ENCODE data around the gene STYK1.

The STYK1 gene

DNA sequence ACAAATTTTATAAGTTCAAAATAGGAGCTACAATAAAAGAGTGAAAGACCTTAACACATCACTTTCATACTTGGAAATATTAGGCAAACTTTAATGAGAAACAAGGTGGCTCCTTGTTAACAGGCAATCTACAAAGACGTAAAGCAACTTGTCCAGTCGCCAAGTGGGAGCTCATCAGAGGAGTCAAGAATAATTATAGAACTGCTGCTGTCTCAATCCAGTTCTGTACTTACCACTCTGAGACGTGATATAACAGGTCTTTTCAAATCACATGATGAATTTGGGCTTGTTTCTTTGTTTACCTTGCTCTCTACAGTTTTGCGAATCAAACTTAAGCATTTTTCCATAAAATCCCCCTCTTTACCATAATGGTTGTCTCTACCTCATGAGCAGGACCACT lies 45.6 kb upstream of the STYK1 start:
- H3K4me3 ChIP-seq (ENCODE audit: low read depth, low read length) = no peak overlapping the region
- DNase-seq (ENCODE audit: low read depth) = no peak
- TF ChIP-seq, protein P1, sequence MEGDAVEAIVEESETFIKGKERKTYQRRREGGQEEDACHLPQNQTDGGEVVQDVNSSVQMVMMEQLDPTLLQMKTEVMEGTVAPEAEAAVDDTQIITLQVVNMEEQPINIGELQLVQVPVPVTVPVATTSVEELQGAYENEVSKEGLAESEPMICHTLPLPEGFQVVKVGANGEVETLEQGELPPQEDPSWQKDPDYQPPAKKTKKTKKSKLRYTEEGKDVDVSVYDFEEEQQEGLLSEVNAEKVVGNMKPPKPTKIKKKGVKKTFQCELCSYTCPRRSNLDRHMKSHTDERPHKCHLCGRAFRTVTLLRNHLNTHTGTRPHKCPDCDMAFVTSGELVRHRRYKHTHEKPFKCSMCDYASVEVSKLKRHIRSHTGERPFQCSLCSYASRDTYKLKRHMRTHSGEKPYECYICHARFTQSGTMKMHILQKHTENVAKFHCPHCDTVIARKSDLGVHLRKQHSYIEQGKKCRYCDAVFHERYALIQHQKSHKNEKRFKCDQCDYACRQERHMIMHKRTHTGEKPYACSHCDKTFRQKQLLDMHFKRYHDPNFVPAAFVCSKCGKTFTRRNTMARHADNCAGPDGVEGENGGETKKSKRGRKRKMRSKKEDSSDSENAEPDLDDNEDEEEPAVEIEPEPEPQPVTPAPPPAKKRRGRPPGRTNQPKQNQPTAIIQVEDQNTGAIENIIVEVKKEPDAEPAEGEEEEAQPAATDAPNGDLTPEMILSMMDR (IDR thresholded peaks at IDR 0.05; ENCODE audit: low read depth, low read length, missing control alignments) = no peak
- in situ Hi-C loops (cut with HindIII; ENCODE audit: low sequenced_read_pairs) = no loop called here

DNA sequence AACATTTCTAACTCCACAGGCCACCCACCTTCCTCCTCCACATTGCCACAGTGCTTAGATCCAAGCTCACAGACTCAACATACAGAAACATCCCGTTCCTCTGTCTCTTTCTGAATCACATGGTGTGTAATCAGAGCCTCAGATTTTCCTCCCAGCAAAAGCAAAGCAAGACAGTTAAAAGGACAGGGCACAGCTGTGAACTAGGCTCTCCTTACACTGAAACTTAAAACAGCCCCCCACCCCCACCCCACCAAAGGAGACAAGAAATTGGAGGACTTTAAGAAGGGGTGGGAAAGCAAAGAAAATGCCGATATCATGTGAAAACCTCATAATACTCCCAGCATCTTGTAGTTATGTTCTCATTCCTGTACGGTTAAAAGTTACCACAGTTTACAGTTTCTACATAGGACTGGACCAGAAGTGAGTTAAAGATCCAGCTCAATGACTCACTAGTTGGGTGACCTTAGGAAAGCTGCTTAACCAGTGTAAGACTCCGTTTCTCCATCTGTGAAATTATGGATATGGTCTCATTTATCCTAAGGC lies 44.5 kb upstream of the STYK1 start:
- DNase-seq (ENCODE audit: low read depth) = peak; percentile 29
- in situ Hi-C loops (cut with HindIII; ENCODE audit: low sequenced_read_pairs) = no loop called here
- peak overlapping the region; percentile 17 for H3K4me3 ChIP-seq (ENCODE audit: low read depth, low read length)
- TF ChIP-seq, protein P1 (IDR thresholded peaks at IDR 0.05; ENCODE audit: low read depth, low read length, missing control alignments) = no peak

DNA sequence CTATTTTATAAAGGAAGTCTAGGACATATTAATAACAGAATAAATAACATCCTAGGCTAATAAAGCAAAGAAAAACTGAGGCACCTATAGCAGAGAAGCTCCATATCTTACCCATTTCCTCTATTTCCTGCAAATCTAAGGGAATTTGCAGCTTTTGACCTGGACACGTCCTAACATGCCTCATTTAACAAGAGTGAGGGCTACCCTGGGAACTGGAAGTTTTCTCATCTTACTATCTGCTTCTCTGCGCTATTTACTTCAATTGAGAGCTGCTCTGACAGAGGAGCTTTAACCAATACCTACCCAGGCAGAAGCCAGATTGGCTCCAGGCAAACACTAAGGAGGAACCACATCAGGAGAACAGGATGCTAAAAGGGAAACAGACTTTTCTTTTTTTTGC lies 43.6 kb upstream of the STYK1 start:
- no peak for DNase-seq (ENCODE audit: low read depth)
- in situ Hi-C loops (cut with HindIII; ENCODE audit: low sequenced_read_pairs) = no loop called here
- H3K4me3 ChIP-seq (ENCODE audit: low read depth, low read length) = peak overlapping the region; percentile 18
- TF ChIP-seq, protein P1 (IDR thresholded peaks at IDR 0.05; ENCODE audit: low read depth, low read length, missing control alignments) = no peak

DNA sequence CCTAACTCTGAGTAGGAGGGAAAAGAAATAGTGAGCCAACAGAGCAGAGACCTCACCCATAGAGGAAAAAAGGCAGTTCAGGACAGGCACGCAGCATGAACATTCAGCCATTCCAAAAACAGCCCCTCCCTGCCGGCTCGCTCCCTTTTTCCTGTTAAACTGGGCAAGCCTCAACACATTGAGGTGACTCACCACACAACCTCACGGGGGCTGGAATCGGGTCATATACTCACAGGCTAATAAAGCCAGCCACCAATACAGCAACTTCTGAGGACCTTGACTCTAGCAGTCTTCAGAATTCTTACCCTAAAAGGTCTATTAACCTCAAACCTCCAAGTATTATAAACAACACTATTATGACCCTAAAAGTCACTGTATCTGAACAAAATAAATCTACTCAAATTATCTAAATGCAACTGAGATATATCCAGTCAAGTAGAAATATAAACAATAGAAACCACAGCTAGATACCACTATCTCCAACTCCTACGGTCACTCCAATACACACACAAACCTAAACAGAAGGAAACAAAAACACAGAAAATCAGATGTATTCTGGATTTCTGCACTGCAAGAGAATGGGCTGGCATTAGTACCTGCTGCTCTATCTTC lies 43.0 kb upstream of the STYK1 start:
- in situ Hi-C loops (cut with HindIII; ENCODE audit: low sequenced_read_pairs) = no loop called here
- TF ChIP-seq, protein P1 (IDR thresholded peaks at IDR 0.05; ENCODE audit: low read depth, low read length, missing control alignments) = no peak
- peak overlapping the region; percentile 18 for H3K4me3 ChIP-seq (ENCODE audit: low read depth, low read length)
- DNase-seq (ENCODE audit: low read depth) = peak; percentile 85

DNA sequence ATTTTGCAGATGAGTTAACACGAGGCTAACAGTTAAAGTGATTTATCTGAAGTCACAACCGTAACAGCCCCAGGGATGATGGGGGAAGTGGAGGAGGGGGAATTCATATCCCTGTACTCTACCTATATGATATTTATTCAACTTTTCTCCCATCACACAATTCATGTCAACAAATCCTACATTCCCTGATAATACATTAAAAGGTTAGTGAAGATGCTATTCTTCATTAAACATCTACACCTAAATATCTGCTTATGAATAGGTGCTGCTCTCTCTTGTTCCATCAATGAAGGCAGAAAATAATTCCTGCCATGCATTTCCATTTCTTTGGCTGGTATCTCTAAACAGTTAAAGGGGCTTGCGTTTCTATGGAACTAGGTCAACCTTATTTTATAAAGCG lies 42.4 kb upstream of the STYK1 start:
- H3K4me3 ChIP-seq (ENCODE audit: low read depth, low read length) = peak overlapping the region; percentile 18
- TF ChIP-seq, protein P1 (IDR thresholded peaks at IDR 0.05; ENCODE audit: low read depth, low read length, missing control alignments) = no peak
- in situ Hi-C loops (cut with HindIII; ENCODE audit: low sequenced_read_pairs) = no loop called here
- DNase-seq (ENCODE audit: low read depth) = no peak

DNA sequence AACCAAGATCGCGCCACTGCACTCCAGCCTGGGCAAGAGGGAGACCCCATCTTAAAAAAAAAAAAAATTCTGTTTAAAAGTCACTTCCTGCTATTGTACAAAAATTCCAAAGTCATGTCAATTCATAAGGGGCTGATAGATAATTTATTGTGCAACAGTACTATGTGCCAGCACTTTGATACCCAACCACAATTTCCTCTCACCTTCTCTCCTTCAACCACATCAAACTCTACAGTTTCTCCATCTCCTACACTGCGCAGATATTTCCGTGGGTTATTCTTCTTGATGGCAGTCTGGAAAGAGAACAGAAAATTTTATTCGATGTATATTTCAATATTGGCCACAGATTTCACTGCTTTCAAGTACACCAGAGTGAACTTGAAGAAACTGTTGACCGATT lies 41.6 kb upstream of the STYK1 start:
- TF ChIP-seq, protein P1 (IDR thresholded peaks at IDR 0.05; ENCODE audit: low read depth, low read length, missing control alignments) = no peak
- no peak overlapping the region for H3K4me3 ChIP-seq (ENCODE audit: low read depth, low read length)
- in situ Hi-C loops (cut with HindIII; ENCODE audit: low sequenced_read_pairs) = no loop called here
- DNase-seq (ENCODE audit: low read depth) = no peak

All from astrocyte of the cerebellum (primary cell).